ENCODE measurements around the gene FABP7. TPM values are rescaled to one million over a fixed set of nuclear protein-coding genes. Genes with fewer than 3 reads are reported as not detected.

FABP7 gene
- total RNA-seq, 6 donors from 2014 or later = not detected

- TF ChIP-seq POLR2A (IDR thresholded peaks at IDR 0.05) (no peak), POLR2AphosphoS5 (IDR thresholded peaks at IDR 0.05) (no peak), CTCF (IDR thresholded peaks at IDR 0.05) (no peak), EP300 (IDR thresholded peaks at IDR 0.05) (no peak)
- no peak for DNase-seq
- no peak for ATAC-seq (ENCODE audit: low FRiP score in 2 of 2)
- Histone ChIP-seq H3K27ac (no peak overlapping the region), H3K27me3 (no peaks in the 10 kb centered on the region), H3K9me3 (no peaks in the 10 kb centered on the region), H3K4me1 (peaks cover 0 to 4% (median 0%) of the 10 kb centered on the region in 4 donors), H3K4me3 (no peak overlapping the region), H3K36me3 (no peaks in the 10 kb centered on the region)
- WGBS, 2 donors = 49 to 53% methylated on average over 10 of the region's 10 CpGs
Observed at GRCh38 chr6:122734529-122735395, 44.8 kb upstream of the FABP7 start.

DNA sequence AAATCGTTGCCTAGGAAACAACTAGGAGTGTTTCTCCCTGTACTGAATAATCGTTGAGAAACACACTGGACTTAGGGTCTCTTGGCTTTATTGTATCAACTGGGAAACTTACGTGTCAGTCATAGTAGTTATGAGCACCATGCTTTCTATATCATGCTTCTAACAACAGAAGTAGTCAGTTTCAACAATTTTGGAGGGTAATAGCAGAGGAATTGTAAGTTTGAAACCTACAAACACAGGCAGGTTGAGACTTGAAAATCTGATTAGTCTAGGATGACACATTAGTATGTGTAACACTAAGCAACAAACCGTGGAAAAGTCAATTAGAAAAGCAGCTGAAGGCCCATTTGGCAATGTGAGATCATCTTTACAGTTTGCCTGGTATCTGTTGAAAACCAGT is 43.9 kb upstream of the FABP7 start:
- no peak overlapping the region for H3K4me3 ChIP-seq
- H3K27me3 ChIP-seq = no peaks in the 10 kb centered on the region
- ATAC-seq (ENCODE audit: low FRiP score in 2 of 2) (no peak), DNase-seq (no peak)
- TF ChIP-seq POLR2AphosphoS5 (IDR thresholded peaks at IDR 0.05) (no peak), CTCF (IDR thresholded peaks at IDR 0.05) (no peak), POLR2A (IDR thresholded peaks at IDR 0.05) (no peak), EP300 (IDR thresholded peaks at IDR 0.05) (no peak)
- H3K4me1 ChIP-seq = peaks cover 0 to 4% (median 0%) of the 10 kb centered on the region in 4 donors
- H3K36me3 ChIP-seq = no peaks in the 10 kb centered on the region
- WGBS, 2 donors = 74 to 77% methylated on average over 4 of the region's 4 CpGs
- H3K9me3 ChIP-seq = no peaks in the 10 kb centered on the region
- no peak overlapping the region for H3K27ac ChIP-seq

DNA sequence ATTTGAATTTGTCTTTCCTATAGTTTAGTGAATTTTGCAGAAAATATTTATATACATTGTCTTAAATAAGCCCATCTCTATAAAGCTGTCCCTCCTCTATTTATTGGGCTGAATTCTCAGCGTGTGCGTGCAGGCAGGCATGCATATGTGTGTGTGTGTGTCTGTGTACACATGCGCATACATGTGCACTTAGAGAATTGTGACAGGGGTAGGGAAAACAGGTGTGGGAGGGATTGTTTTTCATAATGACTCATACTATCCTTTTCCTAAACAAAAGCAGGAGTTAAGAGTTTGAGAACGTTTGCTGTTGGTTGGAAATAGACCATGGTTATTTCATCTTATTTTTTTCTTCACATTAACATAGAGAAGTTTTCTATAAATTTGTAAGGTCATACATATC is 43.4 kb upstream of the FABP7 start:
- ATAC-seq (ENCODE audit: low FRiP score in 2 of 2) (no peak), DNase-seq (no peak)
- Histone ChIP-seq H3K9me3 (no peaks in the 10 kb centered on the region), H3K27ac (no peak overlapping the region), H3K27me3 (no peaks in the 10 kb centered on the region), H3K4me1 (peaks cover 0 to 4% (median 0%) of the 10 kb centered on the region in 4 donors), H3K4me3 (no peak overlapping the region), H3K36me3 (no peaks in the 10 kb centered on the region)
- WGBS, 2 donors = 71 to 76% methylated on average over 4 of the region's 4 CpGs
- TF ChIP-seq POLR2AphosphoS5 (IDR thresholded peaks at IDR 0.05) = no peak
- TF ChIP-seq POLR2A (IDR thresholded peaks at IDR 0.05) = no peak
- no peak for TF ChIP-seq EP300 (IDR thresholded peaks at IDR 0.05)

DNA sequence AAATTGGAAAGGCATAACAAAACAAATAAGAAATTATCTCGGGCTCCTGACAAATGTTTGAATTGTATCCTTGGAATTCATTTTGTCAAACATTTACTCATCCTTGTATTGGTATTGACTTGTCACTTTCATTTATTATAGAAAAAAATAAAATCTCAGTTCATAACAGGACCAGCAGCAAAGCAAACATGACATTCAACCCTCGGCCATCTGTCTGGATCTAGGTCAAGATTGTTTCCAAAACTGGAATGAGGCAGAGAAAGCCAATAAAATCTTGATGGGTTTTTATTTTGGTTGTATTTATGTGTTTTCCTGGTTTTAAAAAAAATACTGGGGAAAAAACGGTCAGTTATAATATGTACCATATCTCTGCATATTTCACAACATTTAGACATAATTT is 42.9 kb upstream of the FABP7 start:
- no peak overlapping the region for H3K4me3 ChIP-seq
- peaks cover 0 to 4% (median 0%) of the 10 kb centered on the region in 4 donors for H3K4me1 ChIP-seq
- H3K36me3 ChIP-seq = no peaks in the 10 kb centered on the region
- H3K27ac ChIP-seq = no peak overlapping the region
- 51 to 64% methylated on average over 3 of the region's 3 CpGs for WGBS, 2 donors
- no peak for DNase-seq
- TF ChIP-seq POLR2AphosphoS5 (IDR thresholded peaks at IDR 0.05) (no peak), POLR2A (IDR thresholded peaks at IDR 0.05) (no peak), CTCF (IDR thresholded peaks at IDR 0.05) (no peak), EP300 (IDR thresholded peaks at IDR 0.05) (no peak)
- no peak for ATAC-seq (ENCODE audit: low FRiP score in 2 of 2)
- no peaks in the 10 kb centered on the region for H3K27me3 ChIP-seq
- H3K9me3 ChIP-seq = no peaks in the 10 kb centered on the region

DNA sequence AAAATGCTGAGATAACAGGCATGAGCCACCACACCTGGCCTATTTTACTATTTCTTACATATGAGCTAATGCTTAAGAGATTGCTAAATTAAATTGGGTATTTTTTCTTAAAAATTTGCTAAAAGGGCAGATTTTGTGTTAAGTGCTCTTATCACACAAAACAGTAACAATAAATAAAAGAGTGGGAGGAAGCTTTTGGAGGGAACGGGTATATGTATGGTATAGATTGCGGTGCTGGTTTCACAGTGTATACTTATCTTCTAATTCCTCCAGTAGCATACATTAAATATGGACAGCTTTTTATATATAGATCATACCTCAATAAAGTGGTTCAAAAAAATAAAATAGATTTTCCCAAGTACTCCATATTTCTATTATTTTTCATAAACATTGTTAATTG is 39.4 kb upstream of the FABP7 start:
- Histone ChIP-seq H3K27ac (no peak overlapping the region), H3K27me3 (no peaks in the 10 kb centered on the region), H3K36me3 (no peaks in the 10 kb centered on the region), H3K4me3 (no peak overlapping the region), H3K9me3 (no peaks in the 10 kb centered on the region), H3K4me1 (no peaks in the 10 kb centered on the region)
- ATAC-seq (ENCODE audit: low FRiP score in 2 of 2) (no peak), DNase-seq (no peak)
- TF ChIP-seq POLR2AphosphoS5 (IDR thresholded peaks at IDR 0.05) (no peak), EP300 (IDR thresholded peaks at IDR 0.05) (no peak), POLR2A (IDR thresholded peaks at IDR 0.05) (no peak)
- WGBS, 2 donors = 94 to 99% methylated on average over 2 of the region's 2 CpGs

All from upper lobe of left lung (tissue), 6 donors.